GM21576 (cell line): Measurements from ENCODE around the gene SLC26A11.

Experiments
- ATAC-seq: cut with Tn5 transposase; IDR thresholded peaks from one replicate; pipeline ENCODE4 v1.9.1; 2021; ENCODE audit warnings: mild to moderate bottlenecking, moderate library complexity; ENCODE audit not compliant: unreplicated experiment

Gene SLC26A11

DNA sequence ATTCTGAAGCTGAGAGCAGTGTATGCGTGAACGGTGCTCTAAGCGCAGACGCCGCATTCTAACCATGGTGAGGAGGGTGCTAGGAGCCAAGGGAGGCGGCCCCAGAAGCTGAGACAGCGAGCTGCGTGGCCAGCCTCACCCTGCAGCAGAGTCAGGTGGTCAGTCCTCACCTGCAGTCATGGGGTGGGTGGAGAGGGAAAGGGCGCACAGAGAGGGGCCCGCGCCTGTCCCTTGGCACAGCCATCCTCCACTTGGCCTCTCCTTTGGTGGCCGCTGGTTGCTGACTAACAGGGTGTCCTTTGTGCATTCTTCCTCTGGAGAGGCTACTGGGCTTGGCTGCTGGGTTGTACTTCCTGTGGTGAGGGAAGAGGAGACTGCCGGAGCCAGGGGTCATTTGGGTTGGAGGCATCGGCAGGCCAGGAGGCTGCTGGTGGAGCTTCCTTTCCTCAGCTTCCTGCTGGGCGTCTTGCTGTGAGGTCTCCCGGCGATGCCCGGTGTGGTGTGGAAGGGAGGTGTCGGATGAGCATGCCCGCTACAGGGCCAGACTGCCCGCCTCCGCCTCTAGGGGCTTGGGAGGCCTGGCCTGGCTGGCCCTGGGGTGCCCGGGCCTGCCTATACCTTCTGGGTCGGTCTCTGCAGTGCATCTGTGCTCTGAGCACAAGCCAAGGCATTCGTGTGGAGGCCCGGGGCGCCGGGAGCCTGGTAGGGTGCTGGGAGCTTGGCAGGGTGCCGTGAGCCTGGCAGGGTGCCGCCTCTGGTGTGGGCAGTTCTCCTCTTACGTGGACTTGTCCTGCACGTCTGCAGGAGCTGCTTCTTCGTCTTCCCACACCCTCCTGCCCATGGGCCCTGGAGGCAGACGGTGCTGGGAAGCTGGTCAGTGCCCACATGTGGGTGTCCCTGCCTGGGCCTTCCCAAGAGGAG lies 57.8 kb downstream of the SLC26A11 start:
- ATAC-seq: no peak

- ATAC-seq: no peak
These were observed 59.7 kb downstream of the SLC26A11 start for GRCh38 chr17:80279895-80280294.

GRCh38 chr17:80281516-80281915 lies 61.3 kb downstream of the SLC26A11 start:
- ATAC-seq: no peak

- no peak for ATAC-seq
These were observed 63.1 kb downstream of the SLC26A11 start for GRCh38 chr17:80283116-80283852.

DNA sequence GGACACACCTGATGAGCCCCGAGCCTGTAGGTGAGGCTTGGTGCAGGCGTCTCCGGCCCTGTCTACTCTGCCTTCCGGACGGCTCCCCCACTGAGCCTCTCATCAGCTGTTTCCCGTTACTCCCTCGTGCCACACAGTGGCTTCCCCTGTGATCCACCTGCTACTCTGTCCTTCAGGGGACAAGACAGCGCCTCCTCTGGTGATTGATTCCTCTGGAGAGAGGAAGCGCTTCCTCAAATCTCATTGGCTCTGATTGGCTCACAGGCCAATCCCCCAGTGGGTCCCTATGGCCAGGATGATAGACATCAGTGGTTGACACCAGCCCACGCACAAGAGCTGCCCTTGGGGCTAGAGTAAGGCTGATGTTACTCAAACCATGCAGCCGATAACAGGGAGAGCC lies 64.4 kb downstream of the SLC26A11 start:
- no peak for ATAC-seq

DNA sequence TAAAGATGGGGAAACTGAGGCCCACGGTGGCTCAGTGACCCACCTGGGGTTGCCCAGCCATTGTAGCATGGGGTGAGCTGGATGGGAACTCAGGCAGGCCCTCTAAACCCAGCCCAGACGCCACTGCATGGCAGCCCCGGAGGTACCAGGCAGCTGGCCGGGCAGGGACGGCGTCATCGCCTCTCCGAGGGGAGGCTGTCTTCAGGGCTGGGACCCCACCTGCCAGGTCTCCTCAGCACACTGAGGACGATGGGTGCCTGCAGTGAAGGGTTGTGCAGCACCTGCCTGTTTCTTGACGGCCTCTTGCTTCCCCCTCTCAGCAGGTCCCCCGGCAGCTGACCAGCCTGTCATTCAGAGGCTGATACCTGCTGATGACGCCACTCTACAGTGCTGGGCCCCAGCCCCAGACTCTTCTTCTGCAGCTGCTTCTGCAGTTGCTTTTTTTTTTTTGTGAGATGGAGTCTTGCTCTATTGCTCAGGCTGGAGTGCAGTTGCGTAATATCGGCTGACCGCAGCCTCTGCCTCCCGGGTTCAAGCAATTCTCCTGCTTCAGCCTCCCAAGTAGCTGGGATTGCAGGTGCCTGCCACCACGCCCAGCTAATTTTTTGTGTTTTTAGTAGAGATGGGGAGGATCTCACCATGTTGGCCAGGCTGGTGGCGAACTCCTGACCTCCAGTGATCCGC lies 65.2 kb downstream of the SLC26A11 start:
- no peak for ATAC-seq

DNA sequence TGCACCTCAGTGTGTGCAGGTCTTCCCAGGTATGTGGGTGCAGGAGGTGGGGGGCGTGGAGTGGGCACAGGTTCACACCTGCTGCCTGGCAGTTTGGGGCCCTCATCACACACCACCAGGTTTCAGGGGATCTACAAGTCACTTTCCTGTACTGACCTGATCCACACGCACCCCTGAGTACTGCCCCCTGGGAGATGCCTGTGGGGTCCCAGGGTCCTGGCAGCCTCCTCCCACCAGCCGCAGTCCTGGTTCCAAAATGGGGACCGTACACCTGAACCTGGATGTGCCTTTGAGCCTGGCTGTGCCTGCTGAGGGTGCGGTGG lies 66.4 kb downstream of the SLC26A11 start:
- ATAC-seq: no peak

DNA sequence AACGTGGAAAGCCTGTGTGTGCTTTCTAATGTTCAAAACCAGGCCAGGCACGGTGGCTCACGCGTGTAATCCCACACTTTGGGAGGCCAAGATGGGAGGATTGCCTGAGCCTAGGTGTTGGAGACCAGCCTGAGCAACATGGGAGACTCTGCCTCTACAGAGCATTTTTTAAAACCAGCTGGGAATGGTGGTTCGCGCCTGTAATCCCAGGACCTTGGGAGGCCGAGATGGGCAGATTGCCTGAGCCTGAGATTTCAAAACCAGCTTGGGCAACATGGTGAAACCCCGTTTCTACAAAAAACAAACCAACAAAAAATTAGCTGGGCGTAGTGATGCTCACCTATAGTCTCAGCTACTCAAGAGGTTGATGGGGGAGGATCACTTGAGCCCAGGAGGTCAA lies 66.8 kb downstream of the SLC26A11 start:
- ATAC-seq: no peak

GRCh38 chr17:80287806-80288567 lies 67.8 kb downstream of the SLC26A11 start:
- no peak for ATAC-seq

- no peak for ATAC-seq
These were observed 69.4 kb downstream of the SLC26A11 start for GRCh38 chr17:80289616-80290015.

GRCh38 chr17:80290156-80290555 lies 69.9 kb downstream of the SLC26A11 start:
- ATAC-seq: no peak

DNA sequence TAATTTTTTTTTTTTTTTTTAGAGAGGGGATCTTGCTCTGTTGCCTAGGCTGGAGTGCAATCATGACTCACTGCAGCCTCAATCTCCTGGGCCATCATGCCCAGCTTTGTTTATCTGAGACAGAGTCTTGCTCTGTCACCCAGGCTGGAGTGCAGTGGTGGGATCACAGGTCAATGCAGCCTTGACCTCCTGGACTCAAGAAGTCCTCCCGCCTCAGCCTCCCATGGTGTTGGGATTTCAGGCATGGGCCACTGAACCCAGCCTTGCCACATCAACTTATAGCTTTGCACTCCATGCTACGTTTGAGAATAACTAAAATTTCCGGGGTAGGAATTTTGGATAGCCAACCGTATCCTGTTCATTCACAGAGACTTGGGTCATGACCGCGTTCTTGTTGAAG lies 71.0 kb downstream of the SLC26A11 start:
- ATAC-seq: no peak

DNA sequence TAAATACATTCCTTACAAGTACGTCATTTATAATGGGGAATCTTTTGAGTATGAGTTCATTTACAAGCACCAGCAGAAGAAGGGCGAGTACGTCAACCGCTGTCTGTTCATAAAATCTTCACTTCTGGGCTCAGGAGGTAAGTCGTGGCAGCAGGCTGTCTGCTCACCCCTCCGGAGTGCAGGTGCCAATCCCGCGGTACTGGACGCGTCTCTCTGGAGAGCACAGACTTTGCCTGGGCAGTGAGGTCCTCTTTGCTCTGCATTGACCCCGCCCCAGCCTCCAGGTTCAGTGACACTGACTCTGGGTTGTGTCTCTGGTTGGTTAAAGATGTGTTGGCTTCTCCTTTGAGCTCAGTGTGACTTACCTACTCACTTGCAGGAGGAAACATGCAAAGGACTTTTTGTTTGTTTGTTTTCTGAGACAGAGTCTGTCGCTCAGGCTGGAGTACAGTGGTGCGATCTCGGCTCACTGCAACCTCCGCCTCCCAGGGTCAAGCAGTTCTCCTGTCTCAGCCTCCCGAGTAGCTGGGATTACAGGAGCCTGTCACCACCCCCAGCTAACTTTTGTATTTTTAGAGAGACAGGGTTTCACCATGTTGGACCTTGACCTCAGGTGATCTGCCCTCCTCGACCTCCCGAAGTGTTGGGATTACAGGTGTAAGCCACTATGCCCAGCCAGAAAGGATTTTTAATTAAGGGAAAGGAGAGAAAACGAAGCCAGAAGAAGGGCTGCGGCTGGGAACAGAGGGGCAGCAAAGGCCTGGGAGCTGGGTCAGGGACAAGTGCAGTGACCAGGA lies 71.7 kb downstream of the SLC26A11 start:
- ATAC-seq: no peak

DNA sequence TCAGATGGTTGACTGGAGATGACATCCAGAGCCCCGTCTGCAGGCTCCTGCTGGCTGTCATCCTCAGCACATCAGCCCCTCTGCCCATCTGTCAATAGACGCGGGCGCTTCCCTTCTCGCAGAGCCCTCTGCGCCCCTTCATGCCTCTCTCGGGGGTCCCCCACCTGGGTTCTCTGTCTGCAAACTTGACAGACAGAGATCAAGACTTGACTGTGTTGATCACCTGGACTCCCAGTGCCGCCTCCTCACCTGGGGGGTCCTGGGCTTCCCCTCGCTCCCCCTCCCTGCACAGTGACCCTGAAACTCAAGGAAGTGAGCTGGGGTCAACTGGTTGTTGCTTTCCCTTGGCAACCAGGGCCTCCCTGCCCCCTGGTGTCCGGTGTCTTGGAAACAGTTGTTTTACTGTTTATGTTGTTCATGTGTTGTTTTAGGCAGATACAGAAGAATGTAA lies 72.3 kb downstream of the SLC26A11 start:
- no peak for ATAC-seq

DNA sequence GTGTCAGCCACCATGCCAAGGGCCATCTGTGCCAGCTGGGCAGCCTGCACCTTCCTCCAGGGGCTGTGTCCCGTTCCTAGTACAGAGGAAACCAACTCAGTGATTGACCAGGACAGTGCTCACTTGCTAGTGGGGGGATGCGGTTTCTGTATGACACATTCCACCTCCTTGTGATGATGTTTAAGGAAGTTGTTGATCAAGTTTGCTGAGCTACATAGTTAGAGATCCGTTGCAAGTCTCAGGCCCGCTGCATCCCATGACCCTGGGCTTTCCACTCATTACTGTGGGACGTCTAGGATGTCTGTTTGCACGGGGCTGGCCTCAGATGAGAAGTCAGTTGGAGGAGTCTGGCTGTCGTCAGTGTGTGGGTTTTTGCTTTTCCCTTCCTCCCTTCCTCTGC lies 74.0 kb downstream of the SLC26A11 start:
- no peak for ATAC-seq

- no peak for ATAC-seq
These were observed 74.4 kb downstream of the SLC26A11 start for GRCh38 chr17:80294653-80295052.

DNA sequence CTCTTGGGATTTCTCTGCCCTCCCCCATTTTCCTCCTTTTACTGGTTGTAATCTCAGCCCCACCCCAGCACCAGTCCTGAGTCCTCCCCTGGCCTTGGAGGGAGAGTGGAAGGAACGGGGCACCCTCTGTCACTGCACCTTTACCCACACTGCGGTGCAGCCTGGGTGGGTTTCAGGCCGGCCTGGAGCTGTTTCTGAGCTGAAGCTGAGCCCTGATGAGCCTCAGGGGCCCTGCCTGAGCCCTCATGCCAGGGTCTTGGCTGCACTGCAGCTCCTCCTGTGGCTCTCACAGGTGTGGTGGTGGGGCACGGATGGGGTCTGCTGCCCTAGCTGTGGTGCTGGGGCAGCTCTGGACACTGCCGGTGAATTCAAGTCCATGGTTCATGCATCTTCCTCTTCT lies 74.9 kb downstream of the SLC26A11 start:
- no peak for ATAC-seq

GRCh38 chr17:80295559-80295958 lies 75.3 kb downstream of the SLC26A11 start:
- no peak for ATAC-seq

DNA sequence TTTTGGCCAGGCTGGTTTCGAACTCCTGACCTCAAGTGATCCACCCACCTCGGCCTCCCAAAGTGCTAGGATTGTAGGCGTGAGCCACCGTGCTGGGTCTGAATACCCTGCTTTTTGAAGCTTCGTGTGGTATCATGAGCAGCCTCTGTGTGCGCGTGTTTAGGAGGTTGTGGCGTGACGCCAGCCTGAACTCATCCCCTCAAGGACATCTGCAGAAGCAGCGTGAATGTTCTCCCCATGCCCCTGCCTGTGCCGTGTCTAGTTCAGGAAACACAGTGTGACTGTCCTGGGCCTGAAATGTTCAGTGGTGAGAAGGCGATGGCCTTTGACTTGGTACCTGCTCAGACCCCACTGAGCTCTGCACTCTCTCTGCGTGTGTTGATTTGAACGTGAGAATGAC lies 76.0 kb downstream of the SLC26A11 start:
- ATAC-seq: no peak

DNA sequence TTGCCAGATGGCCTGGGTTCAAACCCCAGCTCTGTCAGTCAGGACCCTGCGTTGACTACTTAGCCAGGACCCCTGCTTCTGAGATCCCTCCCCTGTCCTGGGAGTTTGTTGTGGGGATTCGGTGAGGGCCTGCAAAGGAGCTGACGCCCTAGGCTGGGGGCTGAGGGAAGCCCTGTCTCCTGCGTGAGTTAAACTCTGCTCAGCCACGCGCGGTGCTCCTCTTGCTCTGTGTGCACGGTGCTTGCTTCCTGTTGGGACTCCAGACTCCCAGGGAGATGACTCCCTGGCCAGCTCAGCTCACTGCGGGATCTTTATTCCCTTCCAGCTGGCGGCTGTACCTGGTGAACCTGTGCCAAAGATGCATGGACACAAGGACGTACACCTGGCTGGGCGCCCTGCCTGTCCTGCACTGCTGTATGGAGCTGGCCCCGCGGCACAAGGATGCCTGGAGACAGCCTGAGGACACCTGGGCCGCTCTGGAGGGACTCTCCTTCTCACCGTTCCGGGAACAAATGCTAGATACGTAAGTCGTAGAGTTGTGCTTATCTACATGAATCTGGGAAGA lies 77.9 kb downstream of the SLC26A11 start:
- ATAC-seq: no peak
